Natural killer cell (primary cell): ENCODE results near the gene ZACN. TPM values are rescaled to one million over a fixed set of nuclear protein-coding genes. Genes with fewer than 3 reads are reported as not detected.

ENCODE experiments used
- ATAC-seq, 3 donors: fragments of 150-1000 bp in 2 of 3; fragments of 200-7000 bp in 1 of 3; cut with Tn5 transposase; 1 replicate in 1 of 3; 2 replicates in 2 of 3; pipeline ENCODE4 v1.10.0; 2021; ENCODE audit warnings: mild to moderate bottlenecking in 2 of 3, moderate library complexity in 2 of 3
- DNase-seq, 2 donors: peaks; one replicate each; pipeline versions ENCODE4 v3.0.0 to v3.0.0-alpha.2; 2013 to 2021; ENCODE audit warnings: mixed read lengths in 1 of 2
- H3K27ac ChIP-seq: one replicate; pipeline ENCODE4 v1.5.1; 2013; ENCODE audit warnings: mild to moderate bottlenecking, low read length
- H3K27me3 ChIP-seq: one replicate; pipeline ENCODE4 v1.6.1; 2013; ENCODE audit warnings: low read length; ENCODE audit not compliant: control insufficient read depth, insufficient read depth
- H3K36me3 ChIP-seq: one replicate; pipeline ENCODE4 v1.6.1; 2013; ENCODE audit warnings: low read length; ENCODE audit not compliant: control insufficient read depth, insufficient read depth
- H3K4me1 ChIP-seq: one replicate; pipeline ENCODE4 v1.6.1; 2013; ENCODE audit warnings: low read length; ENCODE audit not compliant: control insufficient read depth, insufficient read depth
- H3K4me3 ChIP-seq: one replicate; pipeline ENCODE4 v1.5.1; 2013; ENCODE audit warnings: low read length
- H3K9me3 ChIP-seq: one replicate; pipeline ENCODE4 v1.6.1; 2013; ENCODE audit warnings: low read length; ENCODE audit not compliant: control insufficient read depth, insufficient read depth
- H3K27ac Mint-ChIP-seq, 2 donors: one replicate each; pipeline ENCODE4 v1.8.0; 2022; ENCODE audit warnings: mild to moderate bottlenecking in 2 of 2, mixed read lengths in 2 of 2, moderate library complexity in 1 of 2
- H3K27me3 Mint-ChIP-seq, 2 donors: one replicate each; pipeline ENCODE4 v1.8.0; 2022; ENCODE audit warnings: low read depth in 2 of 2, mixed read lengths in 2 of 2
- H3K36me3 Mint-ChIP-seq: one replicate; pipeline ENCODE4 v1.8.0; 2022; ENCODE audit warnings: mixed read lengths
- H3K4me1 Mint-ChIP-seq, 2 donors: one replicate each; pipeline ENCODE4 v1.8.0; 2022; ENCODE audit warnings: mixed read lengths in 2 of 2
- H3K4me3 Mint-ChIP-seq: one replicate; pipeline ENCODE4 v1.8.0; 2022; ENCODE audit warnings: mild to moderate bottlenecking, moderate library complexity, mixed read lengths
- H3K9me3 Mint-ChIP-seq, 2 donors: one replicate each; pipeline ENCODE4 v1.8.0; 2022; ENCODE audit warnings: mixed read lengths in 2 of 2
- CTCF ChIP-seq: fragments of 200-600 bp; IDR thresholded peaks from one replicate; pipeline ENCODE4 v1.8.0; 2022; ENCODE audit warnings: antibody characterized with exemption
- WGBS: methylation state at CpG from one replicate; pipeline ENCODE4 v1.1.7; 2013; ENCODE audit warnings: missing lambda C conversion rate; ENCODE audit not compliant: insufficient coverage; 5-methylcytosine and 5-hydroxymethylcytosine counted together
- intact Hi-C: fragments of 100-400 bp; cut with micrococcal nuclease; formaldehyde crosslinking; loops from one replicate; pipeline ENCODE4 v1.14.2; 2022
- total RNA-seq, 4 donors: library from RNA; stranded (reverse); fragments of 120-200 nt in 1 of 4; gene quantifications; one replicate each; pipeline versions ENCODE4 v1.2.3 to v1.2.4, GENCODE V29; 2013 to 2022

Gene ZACN
- total RNA-seq, 3 donors from 2014 or later (not counting 1 experiment from before 2014, with no cell fraction given): 0.28 to 0.80 (median 0.50) TPM

GRCh38 chr17:76088868-76089576, 10.0 kb downstream of the ZACN start:
- Mint-ChIP-seq H3K9me3 (no peaks in the 10 kb centered on the region), H3K27ac (no peak overlapping the region), H3K27me3 (no peaks in the 10 kb centered on the region), H3K4me1 (no peaks in the 10 kb centered on the region), H3K4me3 (no peak overlapping the region), H3K36me3 (no peaks in the 10 kb centered on the region)
- Histone ChIP-seq H3K4me3 (no peak overlapping the region), H3K27ac (no peak overlapping the region), H3K27me3 (no peaks in the 10 kb centered on the region), H3K4me1 (no peaks in the 10 kb centered on the region), H3K9me3 (no peaks in the 10 kb centered on the region), H3K36me3 (peaks cover 92% of the 10 kb centered on the region)
- ATAC-seq (no peak), DNase-seq (no peak)
- no peak for TF ChIP-seq CTCF
- WGBS: 97% methylated on average over 25 of the region's 25 CpGs
- intact Hi-C loops: no loop called here

- ATAC-seq (no peak), DNase-seq (no peak)
- Histone ChIP-seq H3K4me3 (no peak overlapping the region), H3K27ac (no peak overlapping the region), H3K27me3 (no peaks in the 10 kb centered on the region), H3K36me3 (peaks cover 92% of the 10 kb centered on the region), H3K4me1 (no peaks in the 10 kb centered on the region), H3K9me3 (no peaks in the 10 kb centered on the region)
- no peaks in the 10 kb centered on the region for H3K36me3 Mint-ChIP-seq
- H3K4me3 Mint-ChIP-seq: no peak overlapping the region
- H3K9me3 Mint-ChIP-seq: no peaks in the 10 kb centered on the region
- H3K4me1 Mint-ChIP-seq: no peaks in the 10 kb centered on the region
- no peaks in the 10 kb centered on the region for H3K27me3 Mint-ChIP-seq
- no peak overlapping the region for H3K27ac Mint-ChIP-seq
- no peak for TF ChIP-seq CTCF
- 97% methylated on average over 32 of the region's 32 CpGs for WGBS
- intact Hi-C loops: no loop called here
Observed at GRCh38 chr17:76089680-76090516, 10.9 kb downstream of the ZACN start.

GRCh38 chr17:76090517-76091129, 11.6 kb downstream of the ZACN start:
- Histone ChIP-seq H3K4me3 (no peak overlapping the region), H3K36me3 (peaks cover 92% of the 10 kb centered on the region), H3K4me1 (no peaks in the 10 kb centered on the region), H3K27ac (no peak overlapping the region), H3K27me3 (no peaks in the 10 kb centered on the region), H3K9me3 (no peaks in the 10 kb centered on the region)
- ATAC-seq (no peak), DNase-seq (no peak)
- 95% methylated on average over 17 of the region's 17 CpGs for WGBS
- H3K36me3 Mint-ChIP-seq: no peaks in the 10 kb centered on the region
- no peaks in the 10 kb centered on the region for H3K27me3 Mint-ChIP-seq
- no peaks in the 10 kb centered on the region for H3K4me1 Mint-ChIP-seq
- H3K9me3 Mint-ChIP-seq: no peaks in the 10 kb centered on the region
- intact Hi-C loops: no loop called here
- TF ChIP-seq CTCF: no peak
- H3K27ac Mint-ChIP-seq: no peak overlapping the region
- no peak overlapping the region for H3K4me3 Mint-ChIP-seq
